ENCODE results near the gene NT5DC3. TPM values are rescaled to one million over a fixed set of nuclear protein-coding genes. Genes with fewer than 3 reads are reported as not detected.

NT5DC3 gene
- total and polyA plus RNA-seq, 2 of the 13 experiments (the other 11 are each of a cell fraction or from before 2014, with no cell fraction given): 3.2 to 6.6 TPM

DNA sequence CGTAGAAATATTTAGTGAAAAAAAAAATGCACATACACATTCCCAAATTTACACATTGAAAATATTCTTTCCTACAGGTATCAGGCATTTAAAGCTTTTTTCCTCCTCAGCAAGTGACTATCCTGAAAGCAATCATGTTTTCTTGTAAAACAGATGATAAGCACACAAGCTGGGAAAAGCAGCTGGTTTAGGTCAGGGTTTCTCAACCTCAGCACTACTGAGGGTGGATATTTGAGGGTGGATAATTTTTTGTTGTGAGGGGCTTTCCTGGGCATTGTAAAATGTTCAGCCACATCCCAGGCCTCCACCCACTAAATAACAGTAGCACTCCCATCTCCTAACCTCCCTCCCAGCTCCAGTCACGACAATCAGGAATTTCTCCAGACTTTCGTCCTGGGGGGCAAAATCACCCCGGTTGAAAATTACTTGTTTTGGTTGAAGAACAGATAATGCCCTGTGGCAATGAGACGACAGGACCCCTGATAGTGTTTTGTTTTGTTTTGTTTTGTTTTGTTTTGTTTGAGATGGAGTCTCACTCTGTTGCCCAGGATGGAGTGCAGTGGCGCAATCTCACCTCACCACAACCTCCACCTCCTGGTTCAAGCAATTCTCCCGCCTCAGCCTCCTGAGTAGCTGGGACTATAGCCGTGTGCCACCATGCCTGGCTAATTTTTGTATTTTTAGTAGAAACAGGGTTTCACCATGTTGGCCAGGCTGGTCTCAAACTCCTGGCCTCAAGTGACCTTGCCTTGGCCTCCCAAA is 15.0 kb upstream of the NT5DC3 start (continued):
- no peak for TF ChIP-seq CCAR2 (optimal IDR thresholded peaks at IDR 0.05; ENCODE audit: low read depth, low read length)

DNA sequence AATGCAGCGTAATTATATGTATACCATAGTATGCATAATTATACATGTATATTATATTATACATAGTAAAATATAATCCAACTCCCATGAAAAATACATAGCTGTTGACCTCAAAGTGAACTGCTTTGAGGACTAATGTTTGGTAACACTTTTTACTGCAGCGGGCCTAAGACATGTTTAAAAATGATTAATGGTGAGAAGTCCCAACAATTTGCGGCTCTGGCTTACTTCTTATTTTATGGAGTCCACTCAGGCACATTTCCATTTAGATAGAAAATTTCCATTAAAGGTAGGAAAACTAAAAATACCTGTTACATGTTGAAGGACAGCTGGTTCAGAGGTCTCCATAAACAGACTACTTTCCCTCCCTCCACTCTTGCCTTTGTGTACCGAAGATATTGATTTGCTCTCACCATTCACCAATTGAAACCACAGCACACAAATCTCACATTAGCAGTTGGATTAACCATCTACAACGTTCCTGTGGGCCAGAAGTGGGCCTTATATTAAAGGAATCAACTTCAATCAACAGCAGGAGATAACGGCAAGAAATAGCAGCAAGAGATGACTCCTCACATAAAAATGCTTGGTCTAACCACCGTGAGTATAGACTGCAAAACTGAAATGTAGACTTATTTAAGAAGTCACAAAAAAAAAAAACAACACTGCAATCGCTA is 14.1 kb upstream of the NT5DC3 start:
- no peak overlapping the region for H2AFZ ChIP-seq (ENCODE audit: low read length)
- intact Hi-C loops (cut with micrococcal nuclease; ENCODE audit: unreplicated experiment): loop anchor here (2.0 kb wide), 1 partner anchor 14 kb away; the partner anchor contains the start of gene NT5DC3
- WGBS (ENCODE audit: low lambda C conversion rate): 26% methylated on average over 8 of the region's 8 CpGs
- TF ChIP-seq RAD51 (IDR thresholded peaks at IDR 0.05; ENCODE audit: borderline replicate concordance): no peak
- TF ChIP-seq, protein P1, sequence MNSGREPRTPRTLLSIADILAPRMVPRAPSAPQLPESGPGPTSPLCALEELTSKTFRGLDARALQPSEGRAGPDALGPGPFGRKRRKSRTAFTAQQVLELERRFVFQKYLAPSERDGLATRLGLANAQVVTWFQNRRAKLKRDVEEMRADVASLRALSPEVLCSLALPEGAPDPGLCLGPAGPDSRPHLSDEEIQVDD (CRISPR knock-in tag; IDR thresholded peaks at IDR 0.05; ENCODE audit: borderline replicate concordance): no peak
- peak; percentile 56; the same call in 1 of the 2 replicates for TF ChIP-seq ERF (CRISPR knock-in tag; IDR thresholded peaks at IDR 0.05)
- TF ChIP-seq GATAD1 (CRISPR knock-in tag; IDR thresholded peaks at IDR 0.05): 0 out of 2 replicates have a peak, but pooled peaks have one; percentile 20
- TF ChIP-seq FOXK1 (CRISPR knock-in tag; IDR thresholded peaks at IDR 0.05; ENCODE audit: borderline replicate concordance, low read depth): peak; percentile 67; the same call in 1 of the 2 replicates
- TF ChIP-seq ZNF33B (CRISPR knock-in tag; IDR thresholded peaks at IDR 0.05): no peak
- TF ChIP-seq RERE (CRISPR knock-in tag; IDR thresholded peaks at IDR 0.05; ENCODE audit: low read depth): peak; percentile 59; the same call in 1 of the 2 replicates
- TF ChIP-seq CBFB (CRISPR knock-in tag; IDR thresholded peaks at IDR 0.05): 0 out of 2 replicates have a peak, but pooled peaks have one; percentile 33
- TF ChIP-seq ZNF275 (CRISPR knock-in tag; IDR thresholded peaks at IDR 0.05; ENCODE audit: borderline replicate concordance): no peak
- TF ChIP-seq, protein P2, sequence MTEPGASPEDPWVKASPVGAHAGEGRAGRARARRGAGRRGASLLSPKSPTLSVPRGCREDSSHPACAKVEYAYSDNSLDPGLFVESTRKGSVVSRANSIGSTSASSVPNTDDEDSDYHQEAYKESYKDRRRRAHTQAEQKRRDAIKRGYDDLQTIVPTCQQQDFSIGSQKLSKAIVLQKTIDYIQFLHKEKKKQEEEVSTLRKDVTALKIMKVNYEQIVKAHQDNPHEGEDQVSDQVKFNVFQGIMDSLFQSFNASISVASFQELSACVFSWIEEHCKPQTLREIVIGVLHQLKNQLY (CRISPR knock-in tag; IDR thresholded peaks at IDR 0.05): peak; percentile 41; the same call in 1 of the 2 replicates
- TF ChIP-seq THYN1 (CRISPR knock-in tag; IDR thresholded peaks at IDR 0.05; ENCODE audit: borderline replicate concordance, low read depth): no peak

More for the DNA sequence above, 14.1 kb upstream of the NT5DC3 start:
- Histone ChIP-seq H3K4me3 (replicated peaks in 1 of 3; ENCODE audit: insufficient read depth in 1 of 3, low read depth in 2 of 3, low read length in 3 of 3) (peak overlapping the region in 1 of 3 experiments; percentile 9; a peak in 1 of 6 replicates), H3K27ac (ENCODE audit: extremely low read length, insufficient read depth, low read length) (peak overlapping the region; percentile 25), H3K36me3 (replicated peaks in 1 of 2; ENCODE audit: control insufficient read depth in 1 of 2, insufficient read depth in 2 of 2, low read length in 2 of 2) (no peaks in the 10 kb centered on the region), H3K79me2 (ENCODE audit: insufficient read depth, low read length) (no peaks in the 10 kb centered on the region), H3K9ac (ENCODE audit: insufficient read depth, low read depth, low read length) (no peak overlapping the region), H3K4me2 (ENCODE audit: low read depth, low read length) (peak overlapping the region; percentile 57), H3K27me3 (ENCODE audit: control insufficient read depth in 1 of 2, insufficient read depth in 2 of 2, low read length in 2 of 2) (peaks cover 0 to 12% of the 10 kb centered on the region in 2 experiments; a peak in 1 of 5 replicates), H3K9me3 (ENCODE audit: low read length) (no peaks in the 10 kb centered on the region), H4K20me1 (ENCODE audit: insufficient read depth, low read length) (no peaks in the 10 kb centered on the region), H3K4me1 (ENCODE audit: insufficient read depth, low read length) (peaks cover 81% of the 10 kb centered on the region)
- FAIRE-seq: peak; percentile 68
- POLR2A ChIA-PET: interaction anchor here (1.4 kb wide), 2 partner anchors 14 to 75 kb away, joined by 4 to 7 read pairs; partner anchors contain the start of genes HSP90B1 and NT5DC3
- BruUV-seq (replicated peaks): no TSS peak
- CTCF ChIA-PET (ENCODE audit: low intra/inter-chr PET ratio, low total read pairs): no interaction called here
- DNase-seq (ENCODE audit: low spot score): peak; percentile 65
- in situ Hi-C loops (cut with HindIII; ENCODE audit: extremely low pct_ligation_motif_present, low pct_unique_long_range_greater_than_20kb): no loop called here
- peak; percentile 75 for ATAC-seq

Measured in HepG2 (cell line).